Coronary artery (tissue), 2 donors: ENCODE measurements around the gene ZFYVE16.
"Not testable (repeated sequence)": the region's sequence is repeated elsewhere in the genome, so short reads cannot be mapped to it uniquely, and the experiment has no call there.

Experiments used
- DNase-seq: peaks from one replicate; pipeline ENCODE4 v3.0.0-alpha.2; 2017; ENCODE audit warnings: low spot score
- H3K27ac ChIP-seq, 2 donors: fragments of 200-600 bp; sonication (generic); one replicate each; pipeline ENCODE4 v1.5.1; 2016 to 2019
- H3K4me3 ChIP-seq: fragments of 200-600 bp; sonication (generic); 2 replicates; pipeline ENCODE4 v1.5.1; 2016; ENCODE audit warnings: mild to moderate bottlenecking, moderate library complexity
- CTCF ChIP-seq: fragments of 200-600 bp; sonication (generic); IDR thresholded peaks from one replicate; pipeline ENCODE4 v1.5.1; 2019; ENCODE audit warnings: antibody characterized with exemption

Gene ZFYVE16

GRCh38 chr5:80399526-80400239 is 8.2 kb upstream of the ZFYVE16 start:
- no peak overlapping the region for H3K27ac ChIP-seq
- TF ChIP-seq CTCF = no peak
- DNase-seq = no peak
- H3K4me3 ChIP-seq = no peak overlapping the region

GRCh38 chr5:80400368-80400767 is 7.5 kb upstream of the ZFYVE16 start:
- DNase-seq, H3K4me3 ChIP-seq: not testable (repeated sequence)

GRCh38 chr5:80403782-80404181 is 4.1 kb upstream of the ZFYVE16 start:
- no peak overlapping the region for H3K4me3 ChIP-seq
- H3K27ac ChIP-seq = no peak overlapping the region
- no peak for TF ChIP-seq CTCF
- no peak for DNase-seq

More at GRCh38 chr5:80400368-80400767, 7.5 kb upstream of the ZFYVE16 start:
- H3K27ac ChIP-seq = not testable (repeated sequence)

- H3K4me3 ChIP-seq = peak overlapping the region; percentile 84
- TF ChIP-seq CTCF = no peak
- DNase-seq = no peak
- H3K27ac ChIP-seq = peak overlapping the region; percentile 97 to 99
Observed at GRCh38 chr5:80406980-80407734, 707 bp upstream of the ZFYVE16 start.

GRCh38 chr5:80408484-80409366 is 861 bp downstream of the ZFYVE16 start:
- no peak for TF ChIP-seq CTCF
- H3K27ac ChIP-seq = peak overlapping the region; percentile 97 to 99
- no peak for DNase-seq
- peak overlapping the region; percentile 84 for H3K4me3 ChIP-seq

GRCh38 chr5:80409367-80409966 is 1.6 kb downstream of the ZFYVE16 start:
- no peak for DNase-seq
- Histone ChIP-seq H3K27ac (no peak overlapping the region), H3K4me3 (peak overlapping the region; percentile 19)
- no peak for TF ChIP-seq CTCF
